Keratinocyte (primary cell): ENCODE measurements around the gene RIPPLY1. TPM values are rescaled to one million over a fixed set of nuclear protein-coding genes. Genes with fewer than 3 reads are reported as not detected.

Source experiments
- DNase-seq: peaks from one replicate; pipeline ENCODE4 v3.0.0-alpha.2; 2011; ENCODE audit warnings: low read depth, missing footprints, low spot score
- FAIRE-seq: peaks from 2 replicates; lab custom pipeline; 2011; peaks lifted over from hg19 to GRCh38; lab: Jason Lieb, UNC
- H2AFZ ChIP-seq: 2 replicates; pipeline ENCODE4 v1.6.0; 2012; ENCODE audit warnings: low read length, control low read depth, inconsistent platforms; ENCODE audit not compliant: control insufficient read depth
- H3K27ac ChIP-seq: 2 replicates; pipeline ENCODE4 v1.5.1; 2011; ENCODE audit warnings: low read length; ENCODE audit not compliant: control insufficient read depth, insufficient read depth
- H3K27me3 ChIP-seq: 3 replicates; pipeline ENCODE4 v1.6.0; 2011; ENCODE audit warnings: low read length; ENCODE audit not compliant: control insufficient read depth, insufficient read depth; ENCODE audit errors: extremely low read depth
- H3K36me3 ChIP-seq, 2 experiments: 2 replicates in 1 of 2; 3 replicates in 1 of 2; pipeline ENCODE4 v1.5.1; 2011; ENCODE audit warnings: low read length in 2 of 2, mild to moderate bottlenecking in 1 of 2; ENCODE audit not compliant: control insufficient read depth in 2 of 2, insufficient read depth in 2 of 2; ENCODE audit errors: extremely low read depth in 1 of 2
- H3K4me1 ChIP-seq: 3 replicates; pipeline ENCODE4 v1.5.1; 2011; ENCODE audit warnings: low read length; ENCODE audit not compliant: control insufficient read depth, insufficient read depth; ENCODE audit errors: extremely low read depth
- H3K4me2 ChIP-seq: 3 replicates; pipeline ENCODE4 v1.6.0; 2011; ENCODE audit warnings: low read depth, low read length; ENCODE audit not compliant: control insufficient read depth, insufficient read depth; ENCODE audit errors: extremely low read depth
- H3K4me3 ChIP-seq, 3 experiments: fragments of 200-600 bp in 1 of 3; sonication (generic) in 1 of 3; 2 replicates in 2 of 3; 3 replicates in 1 of 3; pipeline ENCODE4 v1.5.1; 2011 to 2016; ENCODE audit warnings: low read length in 3 of 3, mild to moderate bottlenecking in 3 of 3, control low read depth in 2 of 3, inconsistent platforms in 1 of 3, low read depth in 1 of 3, mixed read lengths in 1 of 3, mixed run types in 1 of 3, moderate library complexity in 1 of 3; ENCODE audit not compliant: control insufficient read depth in 2 of 3, insufficient read depth in 2 of 3; ENCODE audit errors: extremely low read depth in 1 of 3
- H3K79me2 ChIP-seq: 2 replicates; pipeline ENCODE4 v1.6.0; 2012; ENCODE audit warnings: low read length; ENCODE audit not compliant: control insufficient read depth, insufficient read depth
- H3K9ac ChIP-seq: 3 replicates; pipeline ENCODE4 v1.6.0; 2011; ENCODE audit warnings: low read length; ENCODE audit not compliant: control insufficient read depth, insufficient read depth; ENCODE audit errors: extremely low read depth
- H3K9me1 ChIP-seq: 3 replicates; pipeline ENCODE4 v1.6.0; 2011; ENCODE audit warnings: low read length; ENCODE audit not compliant: control insufficient read depth, insufficient read depth; ENCODE audit errors: extremely low read depth
- H3K9me3 ChIP-seq: 2 replicates; pipeline ENCODE4 v1.5.1; 2012; ENCODE audit warnings: low read depth, low read length; ENCODE audit not compliant: control insufficient read depth
- H4K20me1 ChIP-seq: 3 replicates; pipeline ENCODE4 v1.6.0; 2011; ENCODE audit warnings: low read length; ENCODE audit not compliant: control insufficient read depth, insufficient read depth; ENCODE audit errors: extremely low read depth
- EZH2 ChIP-seq: IDR thresholded peaks from one replicate; pipeline ENCODE4 v1.6.1; 2012; ENCODE audit warnings: inconsistent platforms, mild to moderate bottlenecking, low read length, moderate library complexity
- dilution Hi-C: fragments of 300-500 bp; cut with MboI; formaldehyde crosslinking; loops from one replicate; pipeline ENCODE4 v1.7.0; 2020; ENCODE audit warnings: low sequenced_read_pairs; ENCODE audit not compliant: extremely low pct_ligation_motif_present
- polyA plus RNA-seq, 5 experiments: library from polyadenylated mRNA; depleted of rRNA in 3 of 5; stranded (reverse) in 3 of 5; stranded (forward) in 1 of 5; unstranded in 1 of 5; fragments of >200 nt; gene quantifications; 1 replicate in 1 of 5; 2 replicates in 3 of 5; 3 replicates in 1 of 5; pipeline versions ENCODE4 v1.2.1 to v1.2.3, GENCODE V29; 2011 to 2012; ENCODE audit warnings: missing spikeins in 2 of 5, low read depth in 1 of 5, low replicate concordance in 1 of 5
- TF ChIP-seq, protein P1 (sequence below), 3 experiments: IDR thresholded peaks in 1 of 3; conservative IDR thresholded peaks in 1 of 3; optimal IDR thresholded peaks in 1 of 3; 2 replicates in 2 of 3; 3 replicates in 1 of 3; pipeline versions ENCODE3 to v1.5.1; 2011; ENCODE audit warnings: low read length in 3 of 3, mild to moderate bottlenecking in 3 of 3, moderate library complexity in 2 of 3, control low read depth in 1 of 3, inconsistent platforms in 1 of 3; ENCODE audit not compliant: insufficient read depth in 2 of 3; ENCODE audit errors: extremely low read depth in 1 of 3

RIPPLY1 gene
- polyA plus RNA-seq, 1 donor (not counting 4 experiments of a cell fraction or from before 2014, with no cell fraction given), result not detected

GRCh38 chrX:106950381-106950780 lies 47.2 kb upstream of the RIPPLY1 start:
- no peaks in the 10 kb centered on the region for H4K20me1 ChIP-seq
- H3K9me3 ChIP-seq, result no peaks in the 10 kb centered on the region
- H3K27ac ChIP-seq, result no peak overlapping the region
- no peak overlapping the region for H3K9ac ChIP-seq
- no peaks in the 10 kb centered on the region for H3K27me3 ChIP-seq
- dilution Hi-C loops, result no loop called here
- no peaks in the 10 kb centered on the region for H3K4me1 ChIP-seq
- no peak overlapping the region for H2AFZ ChIP-seq
- no peaks in the 10 kb centered on the region for H3K79me2 ChIP-seq
- no peaks in the 10 kb centered on the region for H3K9me1 ChIP-seq
- no peak for FAIRE-seq
- no peaks in the 10 kb centered on the region for H3K36me3 ChIP-seq
- no peak overlapping the region for H3K4me2 ChIP-seq
- H3K4me3 ChIP-seq, result no peak overlapping the region
- TF ChIP-seq, protein P1, sequence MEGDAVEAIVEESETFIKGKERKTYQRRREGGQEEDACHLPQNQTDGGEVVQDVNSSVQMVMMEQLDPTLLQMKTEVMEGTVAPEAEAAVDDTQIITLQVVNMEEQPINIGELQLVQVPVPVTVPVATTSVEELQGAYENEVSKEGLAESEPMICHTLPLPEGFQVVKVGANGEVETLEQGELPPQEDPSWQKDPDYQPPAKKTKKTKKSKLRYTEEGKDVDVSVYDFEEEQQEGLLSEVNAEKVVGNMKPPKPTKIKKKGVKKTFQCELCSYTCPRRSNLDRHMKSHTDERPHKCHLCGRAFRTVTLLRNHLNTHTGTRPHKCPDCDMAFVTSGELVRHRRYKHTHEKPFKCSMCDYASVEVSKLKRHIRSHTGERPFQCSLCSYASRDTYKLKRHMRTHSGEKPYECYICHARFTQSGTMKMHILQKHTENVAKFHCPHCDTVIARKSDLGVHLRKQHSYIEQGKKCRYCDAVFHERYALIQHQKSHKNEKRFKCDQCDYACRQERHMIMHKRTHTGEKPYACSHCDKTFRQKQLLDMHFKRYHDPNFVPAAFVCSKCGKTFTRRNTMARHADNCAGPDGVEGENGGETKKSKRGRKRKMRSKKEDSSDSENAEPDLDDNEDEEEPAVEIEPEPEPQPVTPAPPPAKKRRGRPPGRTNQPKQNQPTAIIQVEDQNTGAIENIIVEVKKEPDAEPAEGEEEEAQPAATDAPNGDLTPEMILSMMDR (optimal IDR thresholded peaks at IDR 0.05 in 1 of 3, IDR thresholded peaks at IDR 0.05 in 1 of 3, conservative IDR thresholded peaks at IDR 0.05 in 1 of 3; ENCODE audit: extremely low read depth in 1 of 3, insufficient read depth in 2 of 3, low read length in 3 of 3), result no peak
- no peak for TF ChIP-seq EZH2
- DNase-seq, result no peak

DNA sequence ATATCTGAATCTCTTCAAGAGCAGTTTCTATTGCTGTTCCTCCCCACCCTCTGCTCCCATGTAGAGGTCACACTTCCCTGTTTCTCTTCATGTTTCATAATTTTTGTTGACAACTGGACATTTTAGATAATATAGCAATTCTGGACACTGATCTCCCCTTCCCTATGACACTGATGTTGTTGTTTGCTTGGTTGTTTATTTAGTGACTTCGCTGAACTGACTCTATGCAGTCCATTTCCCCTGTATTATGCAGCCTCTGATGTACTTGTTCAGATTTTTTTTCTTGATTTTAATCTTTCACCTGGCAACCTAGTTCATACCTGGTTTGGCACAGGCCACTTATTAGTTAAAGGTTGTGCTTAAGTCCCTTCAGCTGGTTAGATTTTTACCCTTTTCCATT lies 46.2 kb upstream of the RIPPLY1 start:
- TF ChIP-seq, protein P1 (optimal IDR thresholded peaks at IDR 0.05 in 1 of 3, IDR thresholded peaks at IDR 0.05 in 1 of 3, conservative IDR thresholded peaks at IDR 0.05 in 1 of 3; ENCODE audit: extremely low read depth in 1 of 3, insufficient read depth in 2 of 3, low read length in 3 of 3), result no peak
- TF ChIP-seq EZH2, result no peak
- no peak overlapping the region for H2AFZ ChIP-seq
- dilution Hi-C loops, result no loop called here
- H3K4me1 ChIP-seq, result no peaks in the 10 kb centered on the region
- H3K4me2 ChIP-seq, result no peak overlapping the region
- no peak overlapping the region for H3K27ac ChIP-seq
- no peaks in the 10 kb centered on the region for H3K36me3 ChIP-seq
- no peaks in the 10 kb centered on the region for H3K27me3 ChIP-seq
- no peaks in the 10 kb centered on the region for H3K79me2 ChIP-seq
- no peak overlapping the region for H3K4me3 ChIP-seq
- no peak for DNase-seq
- H4K20me1 ChIP-seq, result no peaks in the 10 kb centered on the region
- FAIRE-seq, result peak; percentile 13
- H3K9me3 ChIP-seq, result no peaks in the 10 kb centered on the region
- H3K9me1 ChIP-seq, result no peaks in the 10 kb centered on the region
- H3K9ac ChIP-seq, result no peak overlapping the region
